H1 (cell line): ENCODE measurements around the gene CALHM3. TPM values are rescaled to one million over a fixed set of nuclear protein-coding genes. Genes with fewer than 3 reads are reported as not detected.

Experiments used
- CTCF ChIA-PET: fragments of 300-600 bp; sonication (Branson Sonifier 250); formaldehyde crosslinking; loops from one replicate; lab custom pipeline; 2021; ENCODE audit not compliant: partially characterized antibody; lab: Charles Lee
- POLR2A ChIA-PET: fragments of 300-600 bp; sonication (Branson Sonifier 250); formaldehyde crosslinking; loops from one replicate; lab custom pipeline; 2021; ENCODE audit warnings: inconsistent platforms; ENCODE audit not compliant: partially characterized antibody; lab: Charles Lee
- DNase-seq, 2 experiments: peaks; one replicate each; pipeline versions ENCODE4 v3.0.0 to v3.0.0-alpha.2; 2010 to 2022; ENCODE audit warnings: low spot score in 2 of 2, low read depth in 1 of 2, mixed read lengths in 1 of 2
- FAIRE-seq: peaks from 2 replicates; lab custom pipeline; 2011; peaks lifted over from hg19 to GRCh38; lab: Jason Lieb, UNC
- H2AFZ ChIP-seq: 2 replicates; pipeline ENCODE4 v1.8.1; 2012; ENCODE audit warnings: low read length, inconsistent platforms
- H2AK5ac ChIP-seq: 2 replicates; pipeline ENCODE4 v1.6.1; 2013; ENCODE audit warnings: low read depth, low read length
- H2BK120ac ChIP-seq: replicated peaks from 2 replicates; pipeline ENCODE3; 2013; ENCODE audit warnings: low read depth, low read length, inconsistent platforms
- H2BK12ac ChIP-seq: 2 replicates; pipeline ENCODE4 v1.6.1; 2013; ENCODE audit warnings: low read depth, low read length
- H2BK15ac ChIP-seq: 2 replicates; pipeline ENCODE4 v1.6.1; 2013; ENCODE audit warnings: low read length
- H2BK20ac ChIP-seq: 2 replicates; pipeline ENCODE4 v1.6.1; 2013; ENCODE audit warnings: low read length
- H2BK5ac ChIP-seq: 2 replicates; pipeline ENCODE4 v1.6.1; 2013; ENCODE audit warnings: low read depth, low read length
- H3K14ac ChIP-seq: 2 replicates; pipeline ENCODE4 v1.6.1; 2013; ENCODE audit warnings: inconsistent platforms; ENCODE audit not compliant: insufficient read length
- H3K18ac ChIP-seq: 2 replicates; pipeline ENCODE4 v1.6.1; 2013; ENCODE audit warnings: low read length; ENCODE audit errors: extremely low read depth
- H3K23ac ChIP-seq: 2 replicates; pipeline ENCODE4 v1.6.1; 2013; ENCODE audit warnings: inconsistent platforms; ENCODE audit not compliant: insufficient read length
- H3K23me2 ChIP-seq: 2 replicates; pipeline ENCODE4 v1.6.1; 2013; ENCODE audit warnings: low read depth, low read length
- H3K27ac ChIP-seq: 2 replicates; pipeline ENCODE4 v1.6.1; 2011; ENCODE audit warnings: low read depth, low read length, inconsistent platforms
- H3K27me3 ChIP-seq, 4 experiments: replicated peaks in 1 of 4; 1 replicate in 1 of 4; 2 replicates in 3 of 4; pipeline versions ENCODE4 v1.6.1 to v1.8.1; 2011 to 2013; ENCODE audit warnings: low read length in 3 of 4, mild to moderate bottlenecking in 3 of 4, inconsistent platforms in 2 of 4, mixed read lengths in 2 of 4, moderate library complexity in 1 of 4; ENCODE audit not compliant: control insufficient read depth in 3 of 4, insufficient read depth in 3 of 4; ENCODE audit errors: extremely low read depth in 1 of 4
- H3K36me3 ChIP-seq, 4 experiments: 2 replicates each; pipeline versions ENCODE4 v1.6.1 to v1.8.1; 2011 to 2013; ENCODE audit warnings: mild to moderate bottlenecking in 4 of 4, low read length in 3 of 4, moderate library complexity in 2 of 4, control low read depth in 1 of 4, inconsistent platforms in 1 of 4; ENCODE audit not compliant: insufficient read depth in 4 of 4, control insufficient read depth in 2 of 4
- H3K4ac ChIP-seq: replicated peaks from 2 replicates; pipeline ENCODE3; 2013; ENCODE audit warnings: low read length, low read depth, mixed read lengths, inconsistent platforms; ENCODE audit not compliant: insufficient read length
- H3K4me1 ChIP-seq, 4 experiments: replicated peaks in 1 of 4; 1 replicate in 1 of 4; 2 replicates in 3 of 4; pipeline versions ENCODE4 v1.6.1 to v1.8.1; 2011 to 2013; ENCODE audit warnings: low read length in 3 of 4, inconsistent platforms in 2 of 4, mixed read lengths in 1 of 4; ENCODE audit not compliant: insufficient read depth in 4 of 4, control insufficient read depth in 3 of 4
- H3K4me2 ChIP-seq, 2 experiments: 2 replicates each; pipeline versions ENCODE4 v1.6.1 to v1.8.1; 2011 to 2013; ENCODE audit warnings: low read depth in 2 of 2, low read length in 2 of 2, control low read depth in 1 of 2, inconsistent platforms in 1 of 2, mild to moderate bottlenecking in 1 of 2; ENCODE audit not compliant: insufficient read depth in 1 of 2
- H3K4me3 ChIP-seq, 4 experiments: fragments of 200-600, 300-600 bp in 1 of 4; sonication (generic), shearing (Covaris generic), sonication (Bioruptor Twin) in 1 of 4; 2 replicates each; pipeline versions ENCODE4 v1.5.1 to v1.8.1; 2011 to 2016; ENCODE audit warnings: low read length in 4 of 4, low read depth in 3 of 4, control low read depth in 2 of 4, inconsistent platforms in 2 of 4, mild to moderate bottlenecking in 2 of 4, mixed read lengths in 1 of 4, moderate library complexity in 1 of 4; ENCODE audit not compliant: insufficient read depth in 2 of 4; ENCODE audit errors: extremely low read depth in 1 of 4
- H3K56ac ChIP-seq: replicated peaks from 2 replicates; pipeline ENCODE3; 2013; ENCODE audit warnings: low read depth, mild to moderate bottlenecking, mixed read lengths, low read length, inconsistent platforms; ENCODE audit not compliant: insufficient read length
- H3K79me1 ChIP-seq: 2 replicates; pipeline ENCODE4 v1.6.1; 2013; ENCODE audit warnings: low read depth, low read length, control low read depth
- H3K79me2 ChIP-seq, 2 experiments: 2 replicates each; pipeline versions ENCODE4 v1.6.1 to v1.8.1; 2012 to 2013; ENCODE audit warnings: low read length in 2 of 2, mild to moderate bottlenecking in 2 of 2, inconsistent platforms in 1 of 2; ENCODE audit not compliant: insufficient read depth in 2 of 2, control insufficient read depth in 1 of 2
- H3K9ac ChIP-seq, 4 experiments: replicated peaks in 1 of 4; 1 replicate in 1 of 4; 2 replicates in 3 of 4; pipeline versions ENCODE4 v1.6.1 to v1.8.1; 2011 to 2013; ENCODE audit warnings: low read depth in 3 of 4, low read length in 3 of 4, control low read depth in 2 of 4, mild to moderate bottlenecking in 2 of 4, moderate library complexity in 2 of 4, inconsistent platforms in 1 of 4; ENCODE audit errors: extremely low read depth in 1 of 4
- H3K9me3 ChIP-seq, 2 experiments: 2 replicates each; pipeline versions ENCODE4 v1.6.1 to v1.8.1; 2012 to 2013; ENCODE audit warnings: mild to moderate bottlenecking in 2 of 2, moderate library complexity in 2 of 2, control low read depth in 1 of 2, inconsistent platforms in 1 of 2, low read depth in 1 of 2, low read length in 1 of 2, mixed read lengths in 1 of 2; ENCODE audit not compliant: insufficient read depth in 2 of 2
- H4K20me1 ChIP-seq, 2 experiments: replicated peaks in 1 of 2; 2 replicates each; pipeline versions ENCODE3 to v1.8.1; 2011 to 2013; ENCODE audit warnings: inconsistent platforms in 2 of 2, low read length in 2 of 2, mild to moderate bottlenecking in 1 of 2; ENCODE audit not compliant: insufficient read depth in 2 of 2, control insufficient read depth in 1 of 2
- H4K5ac ChIP-seq: 2 replicates; pipeline ENCODE4 v1.6.1; 2013; ENCODE audit warnings: low read length, low read depth, mixed read lengths, inconsistent platforms; ENCODE audit not compliant: insufficient read length
- H4K8ac ChIP-seq: 2 replicates; pipeline ENCODE4 v1.8.0; 2013; ENCODE audit warnings: mild to moderate bottlenecking, moderate library complexity, low read length, inconsistent platforms; ENCODE audit not compliant: insufficient read depth; ENCODE audit errors: extremely low read depth
- H4K91ac ChIP-seq: replicated peaks from 2 replicates; pipeline ENCODE3; 2013; ENCODE audit warnings: low read length, mixed read lengths, inconsistent platforms; ENCODE audit not compliant: insufficient read length
- CBX8 ChIP-seq: fragments of 300-800, 300-1000 bp; sonication (generic); IDR thresholded peaks from 2 replicates; pipeline ENCODE4 v1.7.1; 2016; ENCODE audit warnings: low read depth, low read length, borderline replicate concordance
- WGBS, 2 experiments: shearing (Covaris generic) in 1 of 2; methylation state at CpG; one replicate each; pipeline versions ENCODE4 v1.1.6 to v1.1.7; 2013 to 2015; ENCODE audit warnings: low lambda C conversion rate in 2 of 2, mixed read lengths in 2 of 2, inconsistent platforms in 1 of 2, low coverage in 1 of 2, missing lambda C conversion rate in 1 of 2; ENCODE audit not compliant: insufficient replicate concordance in 2 of 2, insufficient coverage in 1 of 2, insufficient read length in 1 of 2; ENCODE audit errors: extremely low coverage in 1 of 2, missing lambda C conversion rate in 1 of 2; 5-methylcytosine and 5-hydroxymethylcytosine counted together
- polyA plus RNA-seq, 7 experiments: library from polyadenylated mRNA; depleted of rRNA in 3 of 7; stranded (reverse) in 5 of 7; unstranded in 2 of 7; fragments of >200 nt in 5 of 7; fragments of 200-250 nt in 2 of 7; gene quantifications; 1 replicate in 5 of 7; 2 replicates in 1 of 7; 4 replicates in 1 of 7; pipeline versions ENCODE4 v1.2.1 to v1.2.3, GENCODE V29; 2011 to 2013; ENCODE audit warnings: missing spikeins in 2 of 7, mixed read lengths in 2 of 7
- total RNA-seq: library from RNA; stranded (reverse); fragmentation: NEBNext Ultra II Directional; extraction: Animal tissue kit (Norgen Biotek cat#: 25700); gene quantifications from 2 replicates; pipeline ENCODE4 v1.2.1, GENCODE V29; 2021

CALHM3 gene
- total and polyA plus RNA-seq, 2 of the 8 experiments (the other 6 are each of a cell fraction or from before 2014, with no cell fraction given) = 0.17 to 0.60 TPM

DNA sequence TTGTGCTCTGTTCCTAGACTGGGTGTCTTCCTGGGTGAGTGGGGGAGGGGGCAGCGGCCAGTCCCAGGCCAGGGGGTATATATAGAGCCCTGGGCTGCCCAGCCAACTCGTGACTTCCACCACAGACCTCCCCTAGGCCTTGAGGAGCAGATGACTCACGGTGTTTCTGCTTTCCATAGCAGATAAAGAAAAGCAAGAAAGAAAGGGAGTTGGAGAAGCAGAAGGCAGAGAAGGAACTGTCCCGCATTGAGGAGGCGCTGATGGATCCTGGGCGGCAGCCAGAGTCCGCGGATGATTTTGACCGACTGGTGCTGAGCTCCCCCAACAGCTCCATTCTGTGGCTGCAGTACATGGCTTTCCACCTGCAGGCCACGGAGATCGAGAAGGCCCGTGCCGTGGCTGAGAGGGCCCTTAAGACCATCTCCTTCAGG lies 37.0 kb downstream of the CALHM3 start:
- no peak overlapping the region for H3K14ac ChIP-seq
- H2BK15ac ChIP-seq = no peak overlapping the region
- WGBS, 2 experiments = 91% methylated on average over 10 of the region's 13 CpGs; no CpG with 5 or more reads in 1 of the 2 experiments
- no peak overlapping the region for H3K9ac ChIP-seq
- no peak overlapping the region for H2BK20ac ChIP-seq
- FAIRE-seq = no peak
- no peaks in the 10 kb centered on the region for H3K79me2 ChIP-seq
- H4K91ac ChIP-seq = no peak overlapping the region
- H3K4me2 ChIP-seq = no peak overlapping the region
- CTCF ChIA-PET = interaction anchor here (0.6 to 4.3 kb wide), 6 partner anchors 18 to 122 kb away, joined by 3 to 21 read pairs (median 6); no protein-coding TSS in a partner anchor
- H2BK120ac ChIP-seq = no peak overlapping the region
- H3K23me2 ChIP-seq = no peaks in the 10 kb centered on the region
- H3K79me1 ChIP-seq = no peaks in the 10 kb centered on the region; the same call in 1 of the 2 replicates
- no peak overlapping the region for H2AK5ac ChIP-seq
- no peak overlapping the region for H2AFZ ChIP-seq
- H3K56ac ChIP-seq = no peak overlapping the region
- H4K8ac ChIP-seq = no peak overlapping the region
- H3K9me3 ChIP-seq = no peaks in the 10 kb centered on the region
- no peak overlapping the region for H3K4me3 ChIP-seq
- H3K27me3 ChIP-seq = no peaks in the 10 kb centered on the region
- H3K23ac ChIP-seq = no peak overlapping the region
- H4K20me1 ChIP-seq = peaks cover 0 to 8% of the 10 kb centered on the region in 2 experiments
- no peak overlapping the region for H2BK12ac ChIP-seq
- H3K27ac ChIP-seq = no peak overlapping the region
- H3K36me3 ChIP-seq = peaks cover 39 to 91% (median 82%) of the 10 kb centered on the region in 4 experiments
- DNase-seq = no peak
- no peak overlapping the region for H3K4ac ChIP-seq
- no peak overlapping the region for H4K5ac ChIP-seq
- H3K4me1 ChIP-seq = no peaks in the 10 kb centered on the region
- H3K18ac ChIP-seq = no peak overlapping the region
- POLR2A ChIA-PET = interaction anchor here (1.1 to 2.3 kb wide), 3 partner anchors 10 to 34 kb away, joined by 3 to 7 read pairs (median 4); partner anchors contain the start of gene CALHM2
- no peak overlapping the region for H2BK5ac ChIP-seq
- no peak for TF ChIP-seq CBX8
